ENCODE measurements around the gene AP2M1. TPM values are rescaled to one million over a fixed set of nuclear protein-coding genes. Genes with fewer than 3 reads are reported as not detected.

Gene AP2M1
- total and polyA plus RNA-seq, 4 donors, result 71.9 to 200 (median 135) TPM

DNA sequence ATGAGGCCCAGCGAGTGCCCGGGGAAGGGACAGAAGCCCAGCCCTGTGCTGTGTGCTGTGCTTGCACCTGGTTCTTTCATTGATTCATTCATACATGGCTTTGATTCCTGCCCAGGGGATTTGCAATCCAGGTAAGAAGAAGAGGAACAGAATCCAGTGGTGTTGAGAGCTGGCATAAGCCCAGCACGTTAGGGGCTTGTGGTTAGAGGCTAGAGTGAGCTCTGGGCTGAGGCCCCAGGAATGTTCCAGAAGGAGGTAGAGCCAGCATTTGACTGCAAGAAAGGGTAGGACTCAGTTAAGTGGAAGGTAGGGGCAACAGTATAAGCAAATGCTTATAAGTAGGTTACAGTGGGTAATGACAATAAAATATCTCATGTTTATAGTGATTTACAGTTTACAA is 57.0 kb downstream of the AP2M1 start (continued):
- TF ChIP-seq, protein P1, sequence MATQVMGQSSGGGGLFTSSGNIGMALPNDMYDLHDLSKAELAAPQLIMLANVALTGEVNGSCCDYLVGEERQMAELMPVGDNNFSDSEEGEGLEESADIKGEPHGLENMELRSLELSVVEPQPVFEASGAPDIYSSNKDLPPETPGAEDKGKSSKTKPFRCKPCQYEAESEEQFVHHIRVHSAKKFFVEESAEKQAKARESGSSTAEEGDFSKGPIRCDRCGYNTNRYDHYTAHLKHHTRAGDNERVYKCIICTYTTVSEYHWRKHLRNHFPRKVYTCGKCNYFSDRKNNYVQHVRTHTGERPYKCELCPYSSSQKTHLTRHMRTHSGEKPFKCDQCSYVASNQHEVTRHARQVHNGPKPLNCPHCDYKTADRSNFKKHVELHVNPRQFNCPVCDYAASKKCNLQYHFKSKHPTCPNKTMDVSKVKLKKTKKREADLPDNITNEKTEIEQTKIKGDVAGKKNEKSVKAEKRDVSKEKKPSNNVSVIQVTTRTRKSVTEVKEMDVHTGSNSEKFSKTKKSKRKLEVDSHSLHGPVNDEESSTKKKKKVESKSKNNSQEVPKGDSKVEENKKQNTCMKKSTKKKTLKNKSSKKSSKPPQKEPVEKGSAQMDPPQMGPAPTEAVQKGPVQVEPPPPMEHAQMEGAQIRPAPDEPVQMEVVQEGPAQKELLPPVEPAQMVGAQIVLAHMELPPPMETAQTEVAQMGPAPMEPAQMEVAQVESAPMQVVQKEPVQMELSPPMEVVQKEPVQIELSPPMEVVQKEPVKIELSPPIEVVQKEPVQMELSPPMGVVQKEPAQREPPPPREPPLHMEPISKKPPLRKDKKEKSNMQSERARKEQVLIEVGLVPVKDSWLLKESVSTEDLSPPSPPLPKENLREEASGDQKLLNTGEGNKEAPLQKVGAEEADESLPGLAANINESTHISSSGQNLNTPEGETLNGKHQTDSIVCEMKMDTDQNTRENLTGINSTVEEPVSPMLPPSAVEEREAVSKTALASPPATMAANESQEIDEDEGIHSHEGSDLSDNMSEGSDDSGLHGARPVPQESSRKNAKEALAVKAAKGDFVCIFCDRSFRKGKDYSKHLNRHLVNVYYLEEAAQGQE (IDR thresholded peaks at IDR 0.05), result no peak
- TF ChIP-seq EGR1 (IDR thresholded peaks at IDR 0.05; ENCODE audit: low read depth in 2 of 2), result no peak
- TF ChIP-seq FOXA1 (IDR thresholded peaks at IDR 0.05), result no peak
- no peak for TF ChIP-seq YY1 (IDR thresholded peaks at IDR 0.05)
- no peak for TF ChIP-seq TAF1 (conservative IDR thresholded peaks at IDR 0.05)

DNA sequence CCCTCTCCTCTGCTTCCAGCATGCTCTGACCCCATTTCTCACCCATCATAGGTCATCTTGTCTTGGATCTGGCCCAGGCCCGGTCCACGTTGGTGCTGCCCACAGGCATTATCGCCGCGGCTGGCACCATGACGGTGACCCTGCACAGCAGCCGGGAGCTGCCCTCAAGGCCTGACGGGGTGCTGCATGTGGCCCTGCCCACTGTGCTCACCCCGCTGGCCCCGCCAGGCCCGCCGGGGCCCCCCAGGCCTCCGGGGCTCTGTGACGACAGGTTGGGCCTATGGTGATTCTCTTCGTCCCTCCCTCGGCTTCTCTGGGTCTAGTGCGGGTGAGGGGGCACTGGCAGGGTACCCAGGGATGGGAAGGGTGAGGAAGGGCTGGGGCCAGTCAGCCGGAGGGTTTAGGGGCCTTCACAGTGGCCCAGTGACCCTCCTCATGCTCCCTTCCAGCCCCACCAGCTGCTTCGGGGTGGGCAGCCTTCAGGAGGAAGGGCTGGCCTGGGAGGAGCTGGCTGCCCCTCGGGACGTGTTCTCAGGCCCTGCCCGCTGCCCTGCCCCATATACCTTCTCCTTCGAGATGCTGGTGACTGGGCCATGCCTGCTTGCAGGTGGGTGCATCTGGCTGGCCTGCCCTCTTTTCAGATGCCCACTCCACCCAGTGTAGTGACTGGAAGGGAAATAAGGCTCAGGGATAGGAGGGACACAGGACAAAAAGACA is 58.6 kb downstream of the AP2M1 start:
- Histone ChIP-seq H3K27me3 (ENCODE audit: control insufficient read depth in 4 of 4, insufficient read depth in 4 of 4, low read length in 3 of 4) (peaks cover 0 to 7% (median 5%) of the 10 kb centered on the region in 4 donors), H3K9ac (ENCODE audit: low read depth in 1 of 2, low read length in 2 of 2) (no peak overlapping the region), H3K4me1 (ENCODE audit: control insufficient read depth in 4 of 4, insufficient read depth in 4 of 4, low read length in 3 of 4) (peaks cover 12 to 22% (median 15%) of the 10 kb centered on the region in 4 donors), H3K4me3 (ENCODE audit: low read depth in 1 of 3, low read length in 3 of 3) (no peak overlapping the region), H3K9me3 (ENCODE audit: control insufficient read depth in 4 of 4, low read length in 3 of 4) (no peaks in the 10 kb centered on the region), H3K36me3 (ENCODE audit: control insufficient read depth in 4 of 4, insufficient read depth in 3 of 4, low read depth in 1 of 4, low read length in 3 of 4) (no peaks in the 10 kb centered on the region), H3K27ac (ENCODE audit: low read depth in 1 of 2, low read length in 2 of 2) (no peak overlapping the region)
- TF ChIP-seq HNF4G (IDR thresholded peaks at IDR 0.05) (no peak), EGR1 (IDR thresholded peaks at IDR 0.05; ENCODE audit: low read depth in 2 of 2) (no peak), TAF1 (conservative IDR thresholded peaks at IDR 0.05) (no peak), FOXA1 (IDR thresholded peaks at IDR 0.05) (no peak), GABPA (IDR thresholded peaks at IDR 0.05 in 1 of 2, conservative IDR thresholded peaks at IDR 0.05 in 1 of 2) (no peak), NR2F2 (IDR thresholded peaks at IDR 0.05) (no peak), RAD21 (IDR thresholded peaks at IDR 0.05) (no peak), HNF4A (conservative IDR thresholded peaks at IDR 0.05) (no peak), FOXA2 (IDR thresholded peaks at IDR 0.05) (no peak), RXRA (IDR thresholded peaks at IDR 0.05) (no peak)
- TF ChIP-seq, protein P2, sequence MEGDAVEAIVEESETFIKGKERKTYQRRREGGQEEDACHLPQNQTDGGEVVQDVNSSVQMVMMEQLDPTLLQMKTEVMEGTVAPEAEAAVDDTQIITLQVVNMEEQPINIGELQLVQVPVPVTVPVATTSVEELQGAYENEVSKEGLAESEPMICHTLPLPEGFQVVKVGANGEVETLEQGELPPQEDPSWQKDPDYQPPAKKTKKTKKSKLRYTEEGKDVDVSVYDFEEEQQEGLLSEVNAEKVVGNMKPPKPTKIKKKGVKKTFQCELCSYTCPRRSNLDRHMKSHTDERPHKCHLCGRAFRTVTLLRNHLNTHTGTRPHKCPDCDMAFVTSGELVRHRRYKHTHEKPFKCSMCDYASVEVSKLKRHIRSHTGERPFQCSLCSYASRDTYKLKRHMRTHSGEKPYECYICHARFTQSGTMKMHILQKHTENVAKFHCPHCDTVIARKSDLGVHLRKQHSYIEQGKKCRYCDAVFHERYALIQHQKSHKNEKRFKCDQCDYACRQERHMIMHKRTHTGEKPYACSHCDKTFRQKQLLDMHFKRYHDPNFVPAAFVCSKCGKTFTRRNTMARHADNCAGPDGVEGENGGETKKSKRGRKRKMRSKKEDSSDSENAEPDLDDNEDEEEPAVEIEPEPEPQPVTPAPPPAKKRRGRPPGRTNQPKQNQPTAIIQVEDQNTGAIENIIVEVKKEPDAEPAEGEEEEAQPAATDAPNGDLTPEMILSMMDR (IDR thresholded peaks at IDR 0.05; ENCODE audit: low read depth, low read length, missing input control), result no peak
- 89% methylated on average over 23 of the region's 23 CpGs for WGBS
- no peak for DNase-seq (ENCODE audit: low spot score)

Other genes with a start within 250 kb of the AP2M1 start
- 10 to 100 TPM; 12.5 to 35.7 TPM for gene ABCC5, start 157.0 kb upstream of the AP2M1 start, total RNA-seq
- gene ABCC5, start 157.0 kb upstream of the AP2M1 start, polyA plus RNA-seq, result 1 to 10 TPM; 2.8 to 3.7 TPM
- gene HTR3D, start 143.1 kb upstream of the AP2M1 start, total RNA-seq, result not detected
- gene HTR3D, start 143.1 kb upstream of the AP2M1 start, polyA plus RNA-seq, result not detected
- gene HTR3C, start 121.8 kb upstream of the AP2M1 start, total RNA-seq, result not detected
- gene HTR3C, start 121.8 kb upstream of the AP2M1 start, polyA plus RNA-seq, result not detected
- not detected for gene HTR3E, start 77.8 kb upstream of the AP2M1 start, total RNA-seq
- gene HTR3E, start 77.8 kb upstream of the AP2M1 start, polyA plus RNA-seq, result not detected
- 10 to 100 TPM; 28.2 to 34.3 TPM for gene EIF2B5, start 39.5 kb upstream of the AP2M1 start, total RNA-seq
- 10 to 100 TPM; 19.0 to 20.6 TPM for gene EIF2B5, start 39.5 kb upstream of the AP2M1 start, polyA plus RNA-seq
- 10 to 100 TPM; 19.2 to 26.3 TPM for gene DVL3, start 19.5 kb upstream of the AP2M1 start, total RNA-seq
- 10 to 100 TPM in 1 of 2 donors, 1 to 10 TPM in 1; 8.6 to 15.7 TPM for gene DVL3, start 19.5 kb upstream of the AP2M1 start, polyA plus RNA-seq
- 10 to 100 TPM; 28.1 to 59.2 TPM for gene ABCF3, start 11.3 kb downstream of the AP2M1 start, total RNA-seq
- gene ABCF3, start 11.3 kb downstream of the AP2M1 start, polyA plus RNA-seq, result 10 to 100 TPM; 29.7 to 37.8 TPM
- under 1 TPM; under 0.01 to 0.14 TPM for gene VWA5B2, start 54.7 kb downstream of the AP2M1 start, total RNA-seq
- under 1 TPM in 1 of 2 donors, not detected in 1; 0.08 TPM for gene VWA5B2, start 54.7 kb downstream of the AP2M1 start, polyA plus RNA-seq
- 10 to 100 TPM; 27.7 to 64.5 TPM for gene ALG3, start 74.1 kb downstream of the AP2M1 start, total RNA-seq
- gene ALG3, start 74.1 kb downstream of the AP2M1 start, polyA plus RNA-seq, result 10 to 100 TPM; 64.4 to 78.6 TPM
- 10 to 100 TPM in 1 of 2 donors, 1 to 10 TPM in 1; 2.1 to 11.0 TPM for gene EEF1AKMT4, start 74.8 kb downstream of the AP2M1 start, total RNA-seq
- gene EEF1AKMT4, start 74.8 kb downstream of the AP2M1 start, polyA plus RNA-seq, result 10 to 100 TPM; 10.6 to 13.9 TPM
- gene CAMK2N2, start 86.7 kb downstream of the AP2M1 start, total RNA-seq, result not detected
- gene CAMK2N2, start 86.7 kb downstream of the AP2M1 start, polyA plus RNA-seq, result under 1 TPM in 1 of 2 donors, not detected in 1; 0.61 TPM
- gene ECE2, start 101.2 kb downstream of the AP2M1 start, total RNA-seq, result not detected
- not detected for gene ECE2, start 101.2 kb downstream of the AP2M1 start, polyA plus RNA-seq
- 100 to 1,000 TPM; 200 to 213 TPM for gene PSMD2, start 124.4 kb downstream of the AP2M1 start, total RNA-seq
- 100 to 1,000 TPM in 1 of 2 donors, 10 to 100 TPM in 1; 77.5 to 122 TPM for gene PSMD2, start 124.4 kb downstream of the AP2M1 start, polyA plus RNA-seq
- 100 to 1,000 TPM; 162 to 329 TPM for gene EIF4G1, start 139.8 kb downstream of the AP2M1 start, total RNA-seq
- 100 to 1,000 TPM; 140 to 253 TPM for gene EIF4G1, start 139.8 kb downstream of the AP2M1 start, polyA plus RNA-seq
- 1 to 10 TPM; 3.5 to 5.7 TPM for gene FAM131A, start 162.7 kb downstream of the AP2M1 start, total RNA-seq
- 1 to 10 TPM in 1 of 2 donors, under 1 TPM in 1; 0.81 to 1.9 TPM for gene FAM131A, start 162.7 kb downstream of the AP2M1 start, polyA plus RNA-seq
- 1 to 10 TPM; 3.6 to 3.9 TPM for gene CLCN2, start 186.8 kb downstream of the AP2M1 start, total RNA-seq
- 1 to 10 TPM; 1.1 to 1.6 TPM for gene CLCN2, start 186.8 kb downstream of the AP2M1 start, polyA plus RNA-seq
- gene POLR2H, start 186.9 kb downstream of the AP2M1 start, total RNA-seq, result 10 to 100 TPM; 25.7 to 55.7 TPM
- 10 to 100 TPM; 43.1 to 43.9 TPM for gene POLR2H, start 186.9 kb downstream of the AP2M1 start, polyA plus RNA-seq
- gene THPO, start 203.4 kb downstream of the AP2M1 start, total RNA-seq, result 1 to 10 TPM; 3.9 to 6.0 TPM
- 10 to 100 TPM; 11.9 to 14.4 TPM for gene THPO, start 203.4 kb downstream of the AP2M1 start, polyA plus RNA-seq
- gene CHRD, start 205.2 kb downstream of the AP2M1 start, total RNA-seq, result 10 to 100 TPM; 21.7 to 66.4 TPM
- 10 to 100 TPM in 1 of 2 donors, 1 to 10 TPM in 1; 9.2 to 48.1 TPM for gene CHRD, start 205.2 kb downstream of the AP2M1 start, polyA plus RNA-seq